Astrocyte (in vitro differentiated cells and primary cell): ENCODE data around the gene HSF5. TPM values are rescaled to one million over a fixed set of nuclear protein-coding genes. Genes with fewer than 3 reads are reported as not detected.

Experiments
- DNase-seq: peaks from one replicate; pipeline ENCODE4 v3.0.0-alpha.2; 2010; ENCODE audit warnings: low read depth
- FAIRE-seq: peaks from 2 replicates; lab custom pipeline; 2011; peaks lifted over from hg19 to GRCh38; lab: Jason Lieb, UNC
- H2AFZ ChIP-seq: 2 replicates; pipeline ENCODE4 v1.6.0; 2012; ENCODE audit warnings: low read depth, low read length, inconsistent platforms
- H3K27ac ChIP-seq: 2 replicates; pipeline ENCODE4 v1.5.1; 2011; ENCODE audit warnings: low read depth, low read length, inconsistent platforms
- H3K27me3 ChIP-seq: 2 replicates; pipeline ENCODE4 v1.6.0; 2011; ENCODE audit warnings: low read length, inconsistent platforms; ENCODE audit not compliant: insufficient read depth
- H3K36me3 ChIP-seq: 2 replicates; pipeline ENCODE4 v1.5.1; 2011; ENCODE audit warnings: low read length, inconsistent platforms; ENCODE audit not compliant: insufficient read depth
- H3K4me1 ChIP-seq: 2 replicates; pipeline ENCODE4 v1.5.1; 2011; ENCODE audit warnings: low read length, inconsistent platforms; ENCODE audit not compliant: insufficient read depth
- H3K4me2 ChIP-seq: 2 replicates; pipeline ENCODE4 v1.6.0; 2012; ENCODE audit warnings: low read length, inconsistent platforms
- H3K4me3 ChIP-seq: 2 replicates; pipeline ENCODE4 v1.5.1; 2011; ENCODE audit warnings: low read depth, mild to moderate bottlenecking, low read length, inconsistent platforms; ENCODE audit not compliant: insufficient read depth
- H3K79me2 ChIP-seq: 2 replicates; pipeline ENCODE4 v1.6.0; 2012; ENCODE audit warnings: mild to moderate bottlenecking, low read length, inconsistent platforms; ENCODE audit not compliant: insufficient read depth
- H3K9ac ChIP-seq: 2 replicates; pipeline ENCODE4 v1.6.0; 2012; ENCODE audit warnings: mild to moderate bottlenecking, low read length, inconsistent platforms
- H3K9me3 ChIP-seq: 2 replicates; pipeline ENCODE4 v1.5.1; 2012; ENCODE audit warnings: low read depth, mild to moderate bottlenecking, low read length, inconsistent platforms; ENCODE audit not compliant: insufficient read depth
- H4K20me1 ChIP-seq: 2 replicates; pipeline ENCODE4 v1.6.0; 2012; ENCODE audit warnings: low read length, inconsistent platforms; ENCODE audit not compliant: insufficient read depth
- H3K27ac Mint-ChIP-seq: one replicate; pipeline ENCODE4 v1.8.0; 2021; ENCODE audit warnings: mild to moderate bottlenecking, mixed read lengths; ENCODE audit not compliant: unreplicated experiment
- H3K27me3 Mint-ChIP-seq: one replicate; pipeline ENCODE4 v1.8.0; 2021; ENCODE audit warnings: low read depth, mixed read lengths; ENCODE audit not compliant: unreplicated experiment
- H3K36me3 Mint-ChIP-seq: one replicate; pipeline ENCODE4 v1.8.0; 2021; ENCODE audit warnings: low read depth, mixed read lengths; ENCODE audit not compliant: unreplicated experiment
- H3K4me1 Mint-ChIP-seq: one replicate; pipeline ENCODE4 v1.8.0; 2021; ENCODE audit warnings: low read depth, mixed read lengths; ENCODE audit not compliant: unreplicated experiment
- H3K4me3 Mint-ChIP-seq: one replicate; pipeline ENCODE4 v1.8.0; 2021; ENCODE audit warnings: mild to moderate bottlenecking, moderate library complexity, mixed read lengths; ENCODE audit not compliant: unreplicated experiment
- H3K9me3 Mint-ChIP-seq: one replicate; pipeline ENCODE4 v1.8.0; 2021; ENCODE audit warnings: mild to moderate bottlenecking, mixed read lengths; ENCODE audit not compliant: unreplicated experiment
- EZH2 ChIP-seq: IDR thresholded peaks from 2 replicates; pipeline ENCODE4 v1.6.1; 2012; ENCODE audit warnings: mild to moderate bottlenecking, low read length, inconsistent platforms; ENCODE audit not compliant: insufficient read depth
- total RNA-seq: library from RNA; stranded (reverse); gene quantifications from 2 replicates; pipeline ENCODE4 v1.2.1, GENCODE V29; 2021
- TF ChIP-seq, protein P1 (sequence below): IDR thresholded peaks from 2 replicates; pipeline ENCODE4 v1.5.1; 2011; ENCODE audit warnings: low read depth, mild to moderate bottlenecking, inconsistent platforms, low read length, moderate library complexity; ENCODE audit not compliant: insufficient read depth

Gene HSF5
- total RNA-seq, 1 donor from 2014 or later = not detected

DNA sequence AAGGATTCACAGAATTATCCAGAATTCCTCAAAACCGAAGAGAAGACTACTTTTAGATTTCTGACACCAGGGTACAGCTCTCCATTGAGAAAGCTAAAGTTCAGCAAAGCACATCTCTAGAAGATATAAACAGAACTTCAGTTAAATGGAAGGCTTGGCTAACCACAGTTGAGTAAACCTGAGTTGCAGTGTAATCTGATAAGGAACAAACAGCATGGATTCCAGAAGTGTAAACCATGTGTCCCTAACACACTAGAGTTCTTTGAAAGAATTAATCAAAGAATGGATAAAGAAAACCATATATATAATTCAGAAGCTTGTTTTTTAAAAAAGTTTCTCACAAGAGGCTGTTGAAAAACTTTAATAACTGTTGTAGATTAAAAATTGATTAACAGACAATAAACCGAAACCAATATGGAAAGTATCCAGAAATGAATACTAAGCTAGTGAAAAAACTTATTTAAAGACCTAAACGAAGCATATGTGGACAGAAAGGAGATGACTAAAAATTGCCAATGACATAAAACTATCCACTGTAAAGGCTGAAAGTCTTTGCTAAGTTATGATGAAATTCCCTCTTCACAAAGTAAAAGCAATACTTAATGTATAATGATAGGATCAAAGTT lies 75.1 kb downstream of the HSF5 start:
- Histone ChIP-seq H3K36me3 (no peaks in the 10 kb centered on the region), H3K9ac (no peak overlapping the region), H3K27ac (no peak overlapping the region), H4K20me1 (no peaks in the 10 kb centered on the region), H3K4me3 (no peak overlapping the region), H3K4me2 (no peak overlapping the region), H3K9me3 (no peaks in the 10 kb centered on the region), H2AFZ (no peak overlapping the region), H3K27me3 (peaks cover 39% of the 10 kb centered on the region), H3K4me1 (no peaks in the 10 kb centered on the region), H3K79me2 (no peaks in the 10 kb centered on the region)
- no peaks in the 10 kb centered on the region for H3K27me3 Mint-ChIP-seq
- no peaks in the 10 kb centered on the region for H3K9me3 Mint-ChIP-seq
- peaks cover 14% of the 10 kb centered on the region for H3K4me1 Mint-ChIP-seq
- no peaks in the 10 kb centered on the region for H3K36me3 Mint-ChIP-seq
- no peak overlapping the region for H3K27ac Mint-ChIP-seq
- DNase-seq (no peak), FAIRE-seq (no peak)
- TF ChIP-seq, protein P1, sequence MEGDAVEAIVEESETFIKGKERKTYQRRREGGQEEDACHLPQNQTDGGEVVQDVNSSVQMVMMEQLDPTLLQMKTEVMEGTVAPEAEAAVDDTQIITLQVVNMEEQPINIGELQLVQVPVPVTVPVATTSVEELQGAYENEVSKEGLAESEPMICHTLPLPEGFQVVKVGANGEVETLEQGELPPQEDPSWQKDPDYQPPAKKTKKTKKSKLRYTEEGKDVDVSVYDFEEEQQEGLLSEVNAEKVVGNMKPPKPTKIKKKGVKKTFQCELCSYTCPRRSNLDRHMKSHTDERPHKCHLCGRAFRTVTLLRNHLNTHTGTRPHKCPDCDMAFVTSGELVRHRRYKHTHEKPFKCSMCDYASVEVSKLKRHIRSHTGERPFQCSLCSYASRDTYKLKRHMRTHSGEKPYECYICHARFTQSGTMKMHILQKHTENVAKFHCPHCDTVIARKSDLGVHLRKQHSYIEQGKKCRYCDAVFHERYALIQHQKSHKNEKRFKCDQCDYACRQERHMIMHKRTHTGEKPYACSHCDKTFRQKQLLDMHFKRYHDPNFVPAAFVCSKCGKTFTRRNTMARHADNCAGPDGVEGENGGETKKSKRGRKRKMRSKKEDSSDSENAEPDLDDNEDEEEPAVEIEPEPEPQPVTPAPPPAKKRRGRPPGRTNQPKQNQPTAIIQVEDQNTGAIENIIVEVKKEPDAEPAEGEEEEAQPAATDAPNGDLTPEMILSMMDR = no peak
- no peak for TF ChIP-seq EZH2
- no peak overlapping the region for H3K4me3 Mint-ChIP-seq

DNA sequence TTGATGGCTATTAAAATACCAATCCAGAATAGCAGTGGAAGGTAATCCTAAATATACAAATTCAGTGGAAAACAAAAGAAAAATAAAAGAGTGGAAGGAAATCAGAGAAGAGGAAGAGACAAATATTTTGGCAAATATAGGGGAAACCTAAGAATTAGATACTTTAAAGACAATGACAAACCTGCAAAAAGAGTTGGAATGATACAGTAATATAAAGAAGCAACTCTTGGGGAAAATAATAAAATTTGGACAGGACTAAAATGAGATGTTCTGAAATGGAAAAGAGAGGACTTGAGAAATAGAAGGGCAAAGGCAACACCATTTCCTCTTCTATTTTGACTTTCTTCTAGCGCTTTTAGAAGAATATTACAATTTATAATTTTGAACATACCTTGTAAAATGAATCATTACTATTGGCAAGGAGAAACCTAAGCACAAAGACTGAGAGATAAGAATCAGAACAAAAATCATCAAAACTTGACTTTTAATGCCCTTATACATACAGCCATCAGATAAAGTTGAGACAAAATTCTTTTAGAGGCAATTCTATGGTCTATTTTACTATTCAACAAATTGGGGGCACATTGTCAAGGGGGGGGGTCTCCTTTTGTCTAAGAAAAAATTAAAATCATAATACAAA lies 76.0 kb downstream of the HSF5 start:
- no peaks in the 10 kb centered on the region for H3K4me1 ChIP-seq
- DNase-seq = no peak
- no peak overlapping the region for H3K27ac ChIP-seq
- no peaks in the 10 kb centered on the region for H3K36me3 Mint-ChIP-seq
- H3K79me2 ChIP-seq = no peaks in the 10 kb centered on the region
- H3K4me3 ChIP-seq = no peak overlapping the region
- TF ChIP-seq EZH2 = no peak
- TF ChIP-seq, protein P1 = no peak
- no peak overlapping the region for H3K4me3 Mint-ChIP-seq
- no peaks in the 10 kb centered on the region for H3K9me3 Mint-ChIP-seq
- no peaks in the 10 kb centered on the region for H3K36me3 ChIP-seq
- no peak overlapping the region for H3K27ac Mint-ChIP-seq
- H3K9ac ChIP-seq = no peak overlapping the region
- H3K27me3 Mint-ChIP-seq = no peaks in the 10 kb centered on the region
- FAIRE-seq = no peak
- H3K4me2 ChIP-seq = no peak overlapping the region
- no peaks in the 10 kb centered on the region for H4K20me1 ChIP-seq
- peaks cover 9% of the 10 kb centered on the region for H3K4me1 Mint-ChIP-seq
- H2AFZ ChIP-seq = no peak overlapping the region
- H3K9me3 ChIP-seq = no peaks in the 10 kb centered on the region
- H3K27me3 ChIP-seq = peaks cover 45% of the 10 kb centered on the region

DNA sequence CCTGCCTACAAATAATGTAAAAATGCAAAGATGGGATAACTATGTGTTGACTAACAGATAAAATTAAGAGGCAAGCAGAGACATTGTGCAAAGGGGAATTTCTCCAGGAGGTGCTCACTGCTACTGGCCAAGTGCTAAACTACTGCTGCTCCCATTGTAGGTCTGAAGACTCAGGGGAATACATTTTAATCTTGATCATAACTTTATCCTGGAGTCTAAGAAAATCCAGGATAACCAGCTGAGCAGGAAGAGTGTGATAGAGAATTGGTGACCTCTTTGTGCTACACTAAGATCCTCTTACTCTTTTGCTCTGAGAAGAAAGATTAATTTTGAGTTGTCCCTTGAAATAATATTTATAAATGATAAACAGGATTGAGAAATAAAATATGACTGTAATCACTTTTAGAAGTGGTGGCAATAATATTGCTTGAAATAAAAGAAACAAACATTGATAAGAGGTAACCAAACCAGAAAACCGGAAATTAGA lies 76.8 kb downstream of the HSF5 start:
- H3K27me3 ChIP-seq = peaks cover 40% of the 10 kb centered on the region
- H3K27ac ChIP-seq = no peak overlapping the region
- no peak overlapping the region for H3K9ac ChIP-seq
- H4K20me1 ChIP-seq = no peaks in the 10 kb centered on the region
- FAIRE-seq (no peak), DNase-seq (no peak)
- H3K9me3 ChIP-seq = no peaks in the 10 kb centered on the region
- peaks cover 7% of the 10 kb centered on the region for H3K4me1 Mint-ChIP-seq
- no peaks in the 10 kb centered on the region for H3K79me2 ChIP-seq
- no peak overlapping the region for H3K4me2 ChIP-seq
- H3K4me1 ChIP-seq = no peaks in the 10 kb centered on the region
- no peak for TF ChIP-seq EZH2
- TF ChIP-seq, protein P1 = no peak
- no peaks in the 10 kb centered on the region for H3K9me3 Mint-ChIP-seq
- no peak overlapping the region for H3K4me3 ChIP-seq
- no peaks in the 10 kb centered on the region for H3K27me3 Mint-ChIP-seq
- no peaks in the 10 kb centered on the region for H3K36me3 ChIP-seq
- no peak overlapping the region for H3K27ac Mint-ChIP-seq
- no peaks in the 10 kb centered on the region for H3K36me3 Mint-ChIP-seq
- no peak overlapping the region for H2AFZ ChIP-seq
- H3K4me3 Mint-ChIP-seq = peak overlapping the region; percentile 29
